Testis (tissue), 2 donors: ENCODE measurements around the gene CEP95.

ENCODE experiments used
- CTCF ChIP-seq, 3 experiments: fragments of 450-650 bp in 2 of 3; fragments of 200-600 bp in 1 of 3; sonication (generic) in 1 of 3; IDR thresholded peaks; one replicate each; pipeline ENCODE4 v1.5.1; 2016 to 2019; ENCODE audit warnings: antibody characterized with exemption in 3 of 3, mild to moderate bottlenecking in 2 of 3, moderate library complexity in 1 of 3
- POLR2A ChIP-seq: fragments of 450-650 bp; IDR thresholded peaks from one replicate; pipeline ENCODE4 v1.6.1; 2017; ENCODE audit warnings: antibody characterized with exemption, mild to moderate bottlenecking, moderate library complexity

- TF ChIP-seq CTCF (IDR thresholded peaks at IDR 0.05) (no peak), POLR2A (no peak)
Measured at GRCh38 chr17:64508683-64509082, 1.9 kb downstream of the CEP95 start.
